Prostate gland (tissue), 2 donors: ENCODE results near the gene ATP8B3. TPM values are rescaled to one million over a fixed set of nuclear protein-coding genes. Genes with fewer than 3 reads are reported as not detected.

Experiments used
- DNase-seq: peaks from one replicate; pipeline ENCODE4 v3.0.0-alpha.2; 2019; ENCODE audit warnings: low spot score
- H3K27ac ChIP-seq, 2 donors: fragments of 200-600 bp; sonication (generic); 2 replicates each; pipeline ENCODE4 v1.5.1; 2017 to 2019
- H3K27me3 ChIP-seq: fragments of 200-600 bp; sonication (generic); replicated peaks from 2 replicates; pipeline ENCODE4 v1.5.1; 2019; ENCODE audit not compliant: insufficient read depth
- H3K36me3 ChIP-seq, 2 donors: fragments of 200-600 bp; sonication (generic); 1 replicate in 1 of 2; 2 replicates in 1 of 2; pipeline versions ENCODE4 v1.5.1 to v1.8.1; 2017 to 2019
- H3K4me1 ChIP-seq: fragments of 200-600 bp; sonication (generic); replicated peaks from 2 replicates; pipeline ENCODE4 v1.5.1; 2019
- H3K4me3 ChIP-seq, 2 donors: fragments of 200-600 bp; sonication (generic); 2 replicates each; pipeline ENCODE4 v1.5.1; 2017 to 2019
- H3K9me3 ChIP-seq: fragments of 200-600 bp; sonication (generic); 2 replicates; pipeline ENCODE4 v1.5.1; 2017
- POLR2A ChIP-seq: fragments of 450-650 bp; IDR thresholded peaks from one replicate; pipeline ENCODE4 v1.6.1; 2016; ENCODE audit warnings: antibody characterized with exemption, mild to moderate bottlenecking
- POLR2AphosphoS5 ChIP-seq: sonication (generic); formaldehyde crosslinking; IDR thresholded peaks from one replicate; pipeline ENCODE4 v1.6.1; 2017; ENCODE audit warnings: antibody characterized with exemption
- WGBS: methylation state at CpG from one replicate; pipeline ENCODE4 v1.1.5; 2018; 5-methylcytosine and 5-hydroxymethylcytosine counted together
- intact Hi-C: fragments of 100-400 bp; cut with DNase I; formaldehyde crosslinking; loops from one replicate; pipeline ENCODE4 v1.14.2; 2022
- total RNA-seq, 2 donors: library from RNA; depleted of rRNA; stranded (reverse); fragments of >200 nt; gene quantifications; one replicate each; pipeline ENCODE4 v1.1.0, GENCODE V29; 2016
- TF ChIP-seq, protein P1 (sequence below), 4 experiments: fragments of 200-600 bp in 2 of 4; fragments of 450-650 bp in 2 of 4; sonication (generic) in 2 of 4; IDR thresholded peaks; 1 replicate in 3 of 4; 2 replicates in 1 of 4; pipeline ENCODE4 v1.5.1; 2016 to 2019; ENCODE audit warnings: antibody characterized with exemption in 4 of 4, mild to moderate bottlenecking in 2 of 4, moderate library complexity in 2 of 4

Gene ATP8B3
- total RNA-seq, 2 donors from 2014 or later: 0.18 to 4.7 TPM

- Histone ChIP-seq H3K27ac (no peak overlapping the region), H3K36me3 (no peaks in the 10 kb centered on the region), H3K9me3 (no peaks in the 10 kb centered on the region), H3K27me3 (peaks cover 3% of the 10 kb centered on the region), H3K4me1 (no peaks in the 10 kb centered on the region), H3K4me3 (no peak overlapping the region)
- intact Hi-C loops: loop anchor here (10.0 kb wide), 1 partner anchor 120 kb away; no protein-coding TSS in a partner anchor
- WGBS: 83% methylated on average over 20 of the region's 20 CpGs
- TF ChIP-seq, protein P1, sequence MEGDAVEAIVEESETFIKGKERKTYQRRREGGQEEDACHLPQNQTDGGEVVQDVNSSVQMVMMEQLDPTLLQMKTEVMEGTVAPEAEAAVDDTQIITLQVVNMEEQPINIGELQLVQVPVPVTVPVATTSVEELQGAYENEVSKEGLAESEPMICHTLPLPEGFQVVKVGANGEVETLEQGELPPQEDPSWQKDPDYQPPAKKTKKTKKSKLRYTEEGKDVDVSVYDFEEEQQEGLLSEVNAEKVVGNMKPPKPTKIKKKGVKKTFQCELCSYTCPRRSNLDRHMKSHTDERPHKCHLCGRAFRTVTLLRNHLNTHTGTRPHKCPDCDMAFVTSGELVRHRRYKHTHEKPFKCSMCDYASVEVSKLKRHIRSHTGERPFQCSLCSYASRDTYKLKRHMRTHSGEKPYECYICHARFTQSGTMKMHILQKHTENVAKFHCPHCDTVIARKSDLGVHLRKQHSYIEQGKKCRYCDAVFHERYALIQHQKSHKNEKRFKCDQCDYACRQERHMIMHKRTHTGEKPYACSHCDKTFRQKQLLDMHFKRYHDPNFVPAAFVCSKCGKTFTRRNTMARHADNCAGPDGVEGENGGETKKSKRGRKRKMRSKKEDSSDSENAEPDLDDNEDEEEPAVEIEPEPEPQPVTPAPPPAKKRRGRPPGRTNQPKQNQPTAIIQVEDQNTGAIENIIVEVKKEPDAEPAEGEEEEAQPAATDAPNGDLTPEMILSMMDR (IDR thresholded peaks at IDR 0.05): no peak
- TF ChIP-seq POLR2AphosphoS5: no peak
- TF ChIP-seq POLR2A: no peak
- DNase-seq: no peak
Measured at GRCh38 chr19:1794424-1795172, 17.5 kb downstream of the ATP8B3 start.

- TF ChIP-seq POLR2AphosphoS5: no peak
- TF ChIP-seq, protein P1 (IDR thresholded peaks at IDR 0.05): no peak
- no peak for TF ChIP-seq POLR2A
- DNase-seq: no peak
- intact Hi-C loops: loop anchor here (10.0 kb wide), 1 partner anchor 117 kb away; no protein-coding TSS in a partner anchor
- H3K9me3 ChIP-seq: no peaks in the 10 kb centered on the region
- H3K27ac ChIP-seq: no peak overlapping the region
- H3K4me1 ChIP-seq: no peaks in the 10 kb centered on the region
- peaks cover 7% of the 10 kb centered on the region for H3K27me3 ChIP-seq
- 69% methylated on average over 14 of the region's 14 CpGs for WGBS
- H3K36me3 ChIP-seq: no peaks in the 10 kb centered on the region
- H3K4me3 ChIP-seq: no peak overlapping the region
Measured at GRCh38 chr19:1791879-1792278, 20.2 kb downstream of the ATP8B3 start.

GRCh38 chr19:1790054-1790792 lies 21.9 kb downstream of the ATP8B3 start:
- intact Hi-C loops: loop anchor here (10.0 kb wide), 1 partner anchor 115 kb away; no protein-coding TSS in a partner anchor
- Histone ChIP-seq H3K27me3 (peaks cover 7% of the 10 kb centered on the region), H3K4me3 (no peak overlapping the region), H3K27ac (no peak overlapping the region), H3K36me3 (no peaks in the 10 kb centered on the region), H3K9me3 (no peaks in the 10 kb centered on the region), H3K4me1 (no peaks in the 10 kb centered on the region)
- WGBS: 26% methylated on average over 2 of the region's 7 CpGs
- TF ChIP-seq POLR2AphosphoS5: no peak
- DNase-seq: no peak

- Histone ChIP-seq H3K36me3 (no peaks in the 10 kb centered on the region), H3K9me3 (no peaks in the 10 kb centered on the region), H3K27me3 (peaks cover 7% of the 10 kb centered on the region), H3K4me3 (no peak overlapping the region), H3K27ac (no peak overlapping the region), H3K4me1 (no peaks in the 10 kb centered on the region)
- no peak for DNase-seq
- 15% methylated on average over 55 of the region's 59 CpGs for WGBS
- intact Hi-C loops: loop anchor here (10.0 kb wide), 1 partner anchor 115 kb away; no protein-coding TSS in a partner anchor
- TF ChIP-seq, protein P1 (IDR thresholded peaks at IDR 0.05): no peak
- TF ChIP-seq POLR2AphosphoS5 (no peak), POLR2A (no peak)
Measured at GRCh38 chr19:1789261-1790041, 22.6 kb downstream of the ATP8B3 start.

DNA sequence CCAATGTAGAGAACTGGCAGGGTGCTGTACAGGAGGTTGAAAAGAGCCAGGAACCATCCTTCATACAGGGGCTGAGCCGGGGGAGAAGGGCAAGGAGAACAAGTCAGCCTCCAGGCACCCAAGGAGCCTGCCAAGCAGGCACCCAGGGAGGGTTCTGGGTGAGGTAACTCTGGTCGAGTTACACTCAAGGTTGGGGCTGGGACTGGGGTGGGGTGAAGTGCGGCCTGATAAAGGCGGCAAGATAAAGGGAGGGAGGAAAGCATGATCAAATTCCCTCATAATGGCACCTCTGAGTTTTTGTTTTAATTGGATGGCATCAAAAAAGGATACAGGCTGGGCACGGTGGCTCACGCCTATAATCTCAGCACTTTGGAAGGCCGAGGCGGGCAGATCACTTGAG lies 25.0 kb downstream of the ATP8B3 start:
- Histone ChIP-seq H3K4me3 (no peak overlapping the region), H3K4me1 (no peaks in the 10 kb centered on the region), H3K36me3 (no peaks in the 10 kb centered on the region), H3K27me3 (peaks cover 7% of the 10 kb centered on the region), H3K9me3 (no peaks in the 10 kb centered on the region), H3K27ac (no peak overlapping the region)
- 59% methylated on average over 8 of the region's 8 CpGs for WGBS
- no peak for DNase-seq
- TF ChIP-seq, protein P1 (IDR thresholded peaks at IDR 0.05): no peak
- TF ChIP-seq POLR2AphosphoS5: no peak
- TF ChIP-seq POLR2A: no peak
- intact Hi-C loops: no loop called here
